H1 (cell line): ENCODE results near the gene C1QL2. TPM values are rescaled to one million over a fixed set of nuclear protein-coding genes. Genes with fewer than 3 reads are reported as not detected.

Experiments used
- CTCF ChIA-PET: fragments of 300-600 bp; sonication (Branson Sonifier 250); formaldehyde crosslinking; loops from one replicate; lab custom pipeline; 2021; ENCODE audit not compliant: partially characterized antibody; lab: Charles Lee
- POLR2A ChIA-PET: fragments of 300-600 bp; sonication (Branson Sonifier 250); formaldehyde crosslinking; loops from one replicate; lab custom pipeline; 2021; ENCODE audit warnings: inconsistent platforms; ENCODE audit not compliant: partially characterized antibody; lab: Charles Lee
- DNase-seq, 2 experiments: peaks; one replicate each; pipeline versions ENCODE4 v3.0.0 to v3.0.0-alpha.2; 2010 to 2022; ENCODE audit warnings: low spot score in 2 of 2, low read depth in 1 of 2, mixed read lengths in 1 of 2
- FAIRE-seq: peaks from 2 replicates; lab custom pipeline; 2011; peaks lifted over from hg19 to GRCh38; lab: Jason Lieb, UNC
- H2AFZ ChIP-seq: 2 replicates; pipeline ENCODE4 v1.8.1; 2012; ENCODE audit warnings: low read length, inconsistent platforms
- H2AK5ac ChIP-seq: 2 replicates; pipeline ENCODE4 v1.6.1; 2013; ENCODE audit warnings: low read depth, low read length
- H2BK120ac ChIP-seq: replicated peaks from 2 replicates; pipeline ENCODE3; 2013; ENCODE audit warnings: low read depth, low read length, inconsistent platforms
- H2BK12ac ChIP-seq: 2 replicates; pipeline ENCODE4 v1.6.1; 2013; ENCODE audit warnings: low read depth, low read length
- H2BK15ac ChIP-seq: 2 replicates; pipeline ENCODE4 v1.6.1; 2013; ENCODE audit warnings: low read length
- H2BK20ac ChIP-seq: 2 replicates; pipeline ENCODE4 v1.6.1; 2013; ENCODE audit warnings: low read length
- H2BK5ac ChIP-seq: 2 replicates; pipeline ENCODE4 v1.6.1; 2013; ENCODE audit warnings: low read depth, low read length
- H3K14ac ChIP-seq: 2 replicates; pipeline ENCODE4 v1.6.1; 2013; ENCODE audit warnings: inconsistent platforms; ENCODE audit not compliant: insufficient read length
- H3K18ac ChIP-seq: 2 replicates; pipeline ENCODE4 v1.6.1; 2013; ENCODE audit warnings: low read length; ENCODE audit errors: extremely low read depth
- H3K23ac ChIP-seq: 2 replicates; pipeline ENCODE4 v1.6.1; 2013; ENCODE audit warnings: inconsistent platforms; ENCODE audit not compliant: insufficient read length
- H3K23me2 ChIP-seq: 2 replicates; pipeline ENCODE4 v1.6.1; 2013; ENCODE audit warnings: low read depth, low read length
- H3K27ac ChIP-seq: 2 replicates; pipeline ENCODE4 v1.6.1; 2011; ENCODE audit warnings: low read depth, low read length, inconsistent platforms
- H3K27me3 ChIP-seq, 4 experiments: replicated peaks in 1 of 4; 1 replicate in 1 of 4; 2 replicates in 3 of 4; pipeline versions ENCODE4 v1.6.1 to v1.8.1; 2011 to 2013; ENCODE audit warnings: low read length in 3 of 4, mild to moderate bottlenecking in 3 of 4, inconsistent platforms in 2 of 4, mixed read lengths in 2 of 4, moderate library complexity in 1 of 4; ENCODE audit not compliant: control insufficient read depth in 3 of 4, insufficient read depth in 3 of 4; ENCODE audit errors: extremely low read depth in 1 of 4
- H3K36me3 ChIP-seq, 4 experiments: 2 replicates each; pipeline versions ENCODE4 v1.6.1 to v1.8.1; 2011 to 2013; ENCODE audit warnings: mild to moderate bottlenecking in 4 of 4, low read length in 3 of 4, moderate library complexity in 2 of 4, control low read depth in 1 of 4, inconsistent platforms in 1 of 4; ENCODE audit not compliant: insufficient read depth in 4 of 4, control insufficient read depth in 2 of 4
- H3K4ac ChIP-seq: replicated peaks from 2 replicates; pipeline ENCODE3; 2013; ENCODE audit warnings: low read length, low read depth, mixed read lengths, inconsistent platforms; ENCODE audit not compliant: insufficient read length
- H3K4me1 ChIP-seq, 4 experiments: replicated peaks in 1 of 4; 1 replicate in 1 of 4; 2 replicates in 3 of 4; pipeline versions ENCODE4 v1.6.1 to v1.8.1; 2011 to 2013; ENCODE audit warnings: low read length in 3 of 4, inconsistent platforms in 2 of 4, mixed read lengths in 1 of 4; ENCODE audit not compliant: insufficient read depth in 4 of 4, control insufficient read depth in 3 of 4
- H3K4me2 ChIP-seq, 2 experiments: 2 replicates each; pipeline versions ENCODE4 v1.6.1 to v1.8.1; 2011 to 2013; ENCODE audit warnings: low read depth in 2 of 2, low read length in 2 of 2, control low read depth in 1 of 2, inconsistent platforms in 1 of 2, mild to moderate bottlenecking in 1 of 2; ENCODE audit not compliant: insufficient read depth in 1 of 2
- H3K4me3 ChIP-seq, 4 experiments: fragments of 200-600, 300-600 bp in 1 of 4; sonication (generic), shearing (Covaris generic), sonication (Bioruptor Twin) in 1 of 4; 2 replicates each; pipeline versions ENCODE4 v1.5.1 to v1.8.1; 2011 to 2016; ENCODE audit warnings: low read length in 4 of 4, low read depth in 3 of 4, control low read depth in 2 of 4, inconsistent platforms in 2 of 4, mild to moderate bottlenecking in 2 of 4, mixed read lengths in 1 of 4, moderate library complexity in 1 of 4; ENCODE audit not compliant: insufficient read depth in 2 of 4; ENCODE audit errors: extremely low read depth in 1 of 4
- H3K56ac ChIP-seq: replicated peaks from 2 replicates; pipeline ENCODE3; 2013; ENCODE audit warnings: low read depth, mild to moderate bottlenecking, mixed read lengths, low read length, inconsistent platforms; ENCODE audit not compliant: insufficient read length
- H3K79me1 ChIP-seq: 2 replicates; pipeline ENCODE4 v1.6.1; 2013; ENCODE audit warnings: low read depth, low read length, control low read depth
- H3K79me2 ChIP-seq, 2 experiments: 2 replicates each; pipeline versions ENCODE4 v1.6.1 to v1.8.1; 2012 to 2013; ENCODE audit warnings: low read length in 2 of 2, mild to moderate bottlenecking in 2 of 2, inconsistent platforms in 1 of 2; ENCODE audit not compliant: insufficient read depth in 2 of 2, control insufficient read depth in 1 of 2
- H3K9ac ChIP-seq, 4 experiments: replicated peaks in 1 of 4; 1 replicate in 1 of 4; 2 replicates in 3 of 4; pipeline versions ENCODE4 v1.6.1 to v1.8.1; 2011 to 2013; ENCODE audit warnings: low read depth in 3 of 4, low read length in 3 of 4, control low read depth in 2 of 4, mild to moderate bottlenecking in 2 of 4, moderate library complexity in 2 of 4, inconsistent platforms in 1 of 4; ENCODE audit errors: extremely low read depth in 1 of 4
- H3K9me3 ChIP-seq, 2 experiments: 2 replicates each; pipeline versions ENCODE4 v1.6.1 to v1.8.1; 2012 to 2013; ENCODE audit warnings: mild to moderate bottlenecking in 2 of 2, moderate library complexity in 2 of 2, control low read depth in 1 of 2, inconsistent platforms in 1 of 2, low read depth in 1 of 2, low read length in 1 of 2, mixed read lengths in 1 of 2; ENCODE audit not compliant: insufficient read depth in 2 of 2
- H4K20me1 ChIP-seq, 2 experiments: replicated peaks in 1 of 2; 2 replicates each; pipeline versions ENCODE3 to v1.8.1; 2011 to 2013; ENCODE audit warnings: inconsistent platforms in 2 of 2, low read length in 2 of 2, mild to moderate bottlenecking in 1 of 2; ENCODE audit not compliant: insufficient read depth in 2 of 2, control insufficient read depth in 1 of 2
- H4K5ac ChIP-seq: 2 replicates; pipeline ENCODE4 v1.6.1; 2013; ENCODE audit warnings: low read length, low read depth, mixed read lengths, inconsistent platforms; ENCODE audit not compliant: insufficient read length
- H4K8ac ChIP-seq: 2 replicates; pipeline ENCODE4 v1.8.0; 2013; ENCODE audit warnings: mild to moderate bottlenecking, moderate library complexity, low read length, inconsistent platforms; ENCODE audit not compliant: insufficient read depth; ENCODE audit errors: extremely low read depth
- H4K91ac ChIP-seq: replicated peaks from 2 replicates; pipeline ENCODE3; 2013; ENCODE audit warnings: low read length, mixed read lengths, inconsistent platforms; ENCODE audit not compliant: insufficient read length
- ATF2 ChIP-seq: IDR thresholded peaks from 2 replicates; pipeline ENCODE4 v1.6.1; 2012; ENCODE audit warnings: low read length, inconsistent platforms
- CREB1 ChIP-seq: IDR thresholded peaks from 2 replicates; pipeline ENCODE4 v1.6.1; 2012; ENCODE audit warnings: inconsistent platforms
- CTCF ChIP-seq, 3 experiments: IDR thresholded peaks; 1 replicate in 2 of 3; 2 replicates in 1 of 3; pipeline versions ENCODE4 v1.5.1 to v1.6.1; 2011; ENCODE audit warnings: low read length in 3 of 3, mild to moderate bottlenecking in 3 of 3, inconsistent platforms in 2 of 3, low read depth in 1 of 3, moderate library complexity in 1 of 3; ENCODE audit not compliant: insufficient read depth in 1 of 3; ENCODE audit errors: control extremely low read depth in 1 of 3
- FOSL1 ChIP-seq: IDR thresholded peaks from 2 replicates; pipeline ENCODE4 v1.6.1; 2011; ENCODE audit warnings: mild to moderate bottlenecking, low read depth, low read length, moderate library complexity; ENCODE audit not compliant: insufficient read depth
- GABPA ChIP-seq: IDR thresholded peaks from 2 replicates; pipeline ENCODE4 v1.6.1; 2011; ENCODE audit warnings: mild to moderate bottlenecking, low read length, moderate library complexity, borderline replicate concordance; ENCODE audit not compliant: insufficient read depth
- RXRA ChIP-seq: IDR thresholded peaks from 2 replicates; pipeline ENCODE4 v1.6.1; 2011; ENCODE audit warnings: low read depth, mild to moderate bottlenecking, low read length, moderate library complexity; ENCODE audit not compliant: insufficient read depth
- SP1 ChIP-seq: IDR thresholded peaks from 2 replicates; pipeline ENCODE4 v1.6.1; 2011; ENCODE audit warnings: low read depth, low read length
- SP4 ChIP-seq: IDR thresholded peaks from 2 replicates; pipeline ENCODE4 v1.6.1; 2012; ENCODE audit warnings: low read length, inconsistent platforms
- ZNF274 ChIP-seq: IDR thresholded peaks from 2 replicates; pipeline ENCODE4 v1.7.0; 2012; ENCODE audit warnings: low read length, borderline replicate concordance; ENCODE audit errors: extremely low read depth
- WGBS, 2 experiments: shearing (Covaris generic) in 1 of 2; methylation state at CpG; one replicate each; pipeline versions ENCODE4 v1.1.6 to v1.1.7; 2013 to 2015; ENCODE audit warnings: low lambda C conversion rate in 2 of 2, mixed read lengths in 2 of 2, inconsistent platforms in 1 of 2, low coverage in 1 of 2, missing lambda C conversion rate in 1 of 2; ENCODE audit not compliant: insufficient replicate concordance in 2 of 2, insufficient coverage in 1 of 2, insufficient read length in 1 of 2; ENCODE audit errors: extremely low coverage in 1 of 2, missing lambda C conversion rate in 1 of 2; 5-methylcytosine and 5-hydroxymethylcytosine counted together
- polyA plus RNA-seq, 7 experiments: library from polyadenylated mRNA; depleted of rRNA in 3 of 7; stranded (reverse) in 5 of 7; unstranded in 2 of 7; fragments of >200 nt in 5 of 7; fragments of 200-250 nt in 2 of 7; gene quantifications; 1 replicate in 5 of 7; 2 replicates in 1 of 7; 4 replicates in 1 of 7; pipeline versions ENCODE4 v1.2.1 to v1.2.3, GENCODE V29; 2011 to 2013; ENCODE audit warnings: missing spikeins in 2 of 7, mixed read lengths in 2 of 7
- total RNA-seq: library from RNA; stranded (reverse); fragmentation: NEBNext Ultra II Directional; extraction: Animal tissue kit (Norgen Biotek cat#: 25700); gene quantifications from 2 replicates; pipeline ENCODE4 v1.2.1, GENCODE V29; 2021
- TF ChIP-seq, protein P1 (sequence below): IDR thresholded peaks from 2 replicates; pipeline ENCODE4 v1.6.1; 2012; ENCODE audit warnings: inconsistent platforms

The C1QL2 gene
- total and polyA plus RNA-seq, 2 of the 8 experiments (the other 6 are each of a cell fraction or from before 2014, with no cell fraction given), result 0.80 to 0.88 TPM

DNA sequence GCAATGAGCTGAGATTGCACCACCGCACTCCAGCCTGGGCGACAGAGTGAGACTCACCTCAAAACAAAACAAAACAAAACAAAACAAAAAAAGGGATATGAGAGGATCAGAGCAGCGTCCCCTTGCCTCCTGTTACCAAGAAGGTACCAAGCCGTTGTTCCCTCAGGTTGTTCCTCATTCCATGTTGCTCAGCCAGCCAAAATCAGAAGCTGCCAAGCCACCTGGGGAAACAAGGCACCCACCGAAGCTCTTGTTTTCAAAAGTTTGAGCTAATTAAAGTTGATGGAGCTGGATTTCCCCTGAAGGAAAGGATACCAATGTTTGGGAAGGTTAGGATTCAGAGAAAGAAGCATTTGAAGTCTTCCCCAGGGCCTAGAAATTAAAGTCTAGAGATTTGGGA, 43.3 kb upstream of the C1QL2 start:
- H3K27ac ChIP-seq, result no peak overlapping the region
- TF ChIP-seq CTCF (IDR thresholded peaks at IDR 0.05; ENCODE audit: control extremely low read depth in 1 of 3, insufficient read depth in 1 of 3, low read depth in 1 of 3, low read length in 3 of 3), result no peak
- TF ChIP-seq FOSL1, result no peak
- no peak for TF ChIP-seq ZNF274
- TF ChIP-seq SP4, result no peak
- TF ChIP-seq SP1, result no peak
- TF ChIP-seq, protein P1, sequence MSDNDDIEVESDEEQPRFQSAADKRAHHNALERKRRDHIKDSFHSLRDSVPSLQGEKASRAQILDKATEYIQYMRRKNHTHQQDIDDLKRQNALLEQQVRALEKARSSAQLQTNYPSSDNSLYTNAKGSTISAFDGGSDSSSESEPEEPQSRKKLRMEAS, result no peak
- no peak for TF ChIP-seq GABPA
- no peak for TF ChIP-seq RXRA
- no peak for TF ChIP-seq CREB1
- TF ChIP-seq ATF2, result no peak

More for the DNA sequence above, 43.3 kb upstream of the C1QL2 start:
- H3K27me3 ChIP-seq, result no peaks in the 10 kb centered on the region
- H3K18ac ChIP-seq, result no peak overlapping the region
- H2BK120ac ChIP-seq, result no peak overlapping the region
- no peak overlapping the region for H2BK5ac ChIP-seq
- no peaks in the 10 kb centered on the region for H3K36me3 ChIP-seq
- H4K8ac ChIP-seq, result no peak overlapping the region
- no peak overlapping the region for H2AK5ac ChIP-seq
- no peak overlapping the region for H3K4ac ChIP-seq
- H3K23ac ChIP-seq, result no peak overlapping the region
- FAIRE-seq, result no peak
- no peak overlapping the region for H3K56ac ChIP-seq
- no peak overlapping the region for H4K5ac ChIP-seq
- H4K20me1 ChIP-seq, result no peaks in the 10 kb centered on the region
- H3K9me3 ChIP-seq, result no peaks in the 10 kb centered on the region
- no peaks in the 10 kb centered on the region; the same call in 1 of the 2 replicates for H3K23me2 ChIP-seq
- no peak overlapping the region for H3K9ac ChIP-seq
- DNase-seq, result no peak
- H3K79me1 ChIP-seq, result no peaks in the 10 kb centered on the region
- POLR2A ChIA-PET, result interaction anchor here (1.4 kb wide), 1 partner anchor 9 kb away, joined by 5 read pairs; no protein-coding TSS in a partner anchor
- peaks cover 0 to 6% (median 3%) of the 10 kb centered on the region in 4 experiments; a peak in 4 of 7 replicates for H3K4me1 ChIP-seq
- H2BK20ac ChIP-seq, result no peak overlapping the region
- CTCF ChIA-PET, result interaction anchor here (0.6 to 2.2 kb wide), 4 partner anchors 9 to 176 kb away, joined by 3 to 6 read pairs (median 4); no protein-coding TSS in a partner anchor
- no peak overlapping the region for H4K91ac ChIP-seq
- no peak overlapping the region for H3K4me2 ChIP-seq
- no peak overlapping the region for H3K14ac ChIP-seq
- no peak overlapping the region for H2AFZ ChIP-seq
- 91% methylated on average over 5 of the region's 5 CpGs; no CpG with 5 or more reads in 1 of the 2 experiments for WGBS, 2 experiments
- H3K4me3 ChIP-seq, result no peak overlapping the region
- H2BK15ac ChIP-seq, result no peak overlapping the region
- no peak overlapping the region for H2BK12ac ChIP-seq
- H3K79me2 ChIP-seq, result no peaks in the 10 kb centered on the region
